ENCODE data around the gene PTOV1. TPM values are rescaled to one million over a fixed set of nuclear protein-coding genes. Genes with fewer than 3 reads are reported as not detected.

Gene PTOV1
- total RNA-seq, 2 donors from 2014 or later: 64.6 to 81.0 TPM

- H3K4me3 ChIP-seq: peak overlapping the region in 1 of 2 donors; percentile 90
- H3K27ac ChIP-seq: peak overlapping the region; percentile 98
These were observed 27.7 kb downstream of the PTOV1 start for GRCh38 chr19:49878744-49879070.

DNA sequence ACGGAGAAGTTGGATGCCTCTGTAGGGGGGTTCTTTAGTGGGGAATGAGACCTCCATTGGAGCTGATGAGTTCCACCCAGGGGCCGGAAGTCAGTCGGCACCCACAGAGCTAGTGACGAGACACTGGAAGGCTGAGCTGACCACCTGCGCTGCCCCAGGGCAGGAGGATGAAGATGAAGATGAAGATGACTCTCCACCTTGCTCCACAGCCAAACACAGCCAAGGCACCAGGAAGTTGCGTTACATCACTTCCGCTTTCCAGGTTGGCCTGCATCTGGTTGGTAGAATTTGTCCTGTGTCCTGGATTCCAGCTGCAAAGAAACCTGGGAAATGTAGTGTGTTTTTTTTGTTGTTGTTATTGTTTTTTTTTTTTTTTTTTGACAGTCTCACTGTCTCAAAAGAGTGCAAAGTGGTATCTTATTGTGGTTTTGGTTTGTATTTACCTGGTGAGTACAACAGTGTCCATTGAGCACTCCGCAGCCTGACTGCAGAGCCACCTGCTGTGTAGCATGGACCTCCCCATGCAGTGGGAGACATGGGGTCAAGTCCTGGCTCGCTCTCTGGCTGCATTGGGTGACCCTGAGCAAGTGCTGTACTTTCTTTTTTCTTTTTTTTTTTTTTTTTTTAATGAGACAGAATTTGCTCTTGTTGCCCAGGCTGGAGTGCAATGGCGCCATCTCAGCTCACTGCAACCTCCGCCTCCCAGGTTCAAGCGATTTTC lies 28.4 kb downstream of the PTOV1 start:
- Histone ChIP-seq H3K27ac (no peak overlapping the region), H3K9me3 (no peaks in the 10 kb centered on the region), H3K27me3 (no peaks in the 10 kb centered on the region), H3K4me1 (peaks cover 0 to 28% of the 10 kb centered on the region in 2 donors), H3K4me3 (no peak overlapping the region), H3K36me3 (peaks cover 43% of the 10 kb centered on the region)
- no peak for DNase-seq (ENCODE audit: low spot score)
- TF ChIP-seq CTCF (IDR thresholded peaks at IDR 0.05): no peak

More at GRCh38 chr19:49878744-49879070, 27.7 kb downstream of the PTOV1 start:
- H3K9me3 ChIP-seq: no peaks in the 10 kb centered on the region
- no peaks in the 10 kb centered on the region for H3K27me3 ChIP-seq
- H3K36me3 ChIP-seq: peaks cover 36% of the 10 kb centered on the region
- TF ChIP-seq CTCF (IDR thresholded peaks at IDR 0.05): no peak
- no peak for DNase-seq (ENCODE audit: low spot score)
- peaks cover 0 to 28% of the 10 kb centered on the region in 2 donors for H3K4me1 ChIP-seq

- no peak for TF ChIP-seq CTCF (IDR thresholded peaks at IDR 0.05)
- peaks cover 0 to 19% of the 10 kb centered on the region in 2 donors for H3K4me1 ChIP-seq
- H3K9me3 ChIP-seq: no peaks in the 10 kb centered on the region
- DNase-seq (ENCODE audit: low spot score): no peak
- H3K36me3 ChIP-seq: peaks cover 51% of the 10 kb centered on the region
- no peak overlapping the region for H3K4me3 ChIP-seq
- no peak overlapping the region for H3K27ac ChIP-seq
- H3K27me3 ChIP-seq: no peaks in the 10 kb centered on the region
These were observed 29.4 kb downstream of the PTOV1 start for GRCh38 chr19:49880162-49880869.

GRCh38 chr19:49881186-49881585 lies 30.2 kb downstream of the PTOV1 start:
- H3K4me1 ChIP-seq: peaks cover 0 to 14% of the 10 kb centered on the region in 2 donors
- H3K27ac ChIP-seq: no peak overlapping the region
- peaks cover 51% of the 10 kb centered on the region for H3K36me3 ChIP-seq
- TF ChIP-seq CTCF (IDR thresholded peaks at IDR 0.05): no peak
- H3K4me3 ChIP-seq: no peak overlapping the region
- no peaks in the 10 kb centered on the region for H3K9me3 ChIP-seq
- no peak for DNase-seq (ENCODE audit: low spot score)
- no peaks in the 10 kb centered on the region for H3K27me3 ChIP-seq

- TF ChIP-seq CTCF (IDR thresholded peaks at IDR 0.05): no peak
- DNase-seq (ENCODE audit: low spot score): no peak
These were observed 30.9 kb downstream of the PTOV1 start for GRCh38 chr19:49881672-49882394.

More at GRCh38 chr19:49881672-49882394, 30.9 kb downstream of the PTOV1 start:
- H3K4me3 ChIP-seq: no peak overlapping the region
- H3K9me3 ChIP-seq: no peaks in the 10 kb centered on the region
- peaks cover 51% of the 10 kb centered on the region for H3K36me3 ChIP-seq
- peaks cover 0 to 14% of the 10 kb centered on the region in 2 donors for H3K4me1 ChIP-seq
- no peaks in the 10 kb centered on the region for H3K27me3 ChIP-seq
- no peak overlapping the region for H3K27ac ChIP-seq
